ENCODE measurements around the gene NDUFAF3. TPM values are rescaled to one million over a fixed set of nuclear protein-coding genes. Genes with fewer than 3 reads are reported as not detected.
A peak's percentile ranks its signal among the peaks of the same experiment; 100 is the strongest.
"Not testable (repeated sequence)": the region's sequence is repeated elsewhere in the genome, so short reads cannot be mapped to it uniquely, and the experiment has no call there.

Gene NDUFAF3
- total RNA-seq, 2 experiments from 2014 or later = 84.5 to 93.2 TPM

GRCh38 chr3:49005998-49006397 lies 15.9 kb upstream of the NDUFAF3 start:
- no peak for DNase-seq
- H3K4me1 Mint-ChIP-seq = peaks cover 38% of the 10 kb centered on the region
- CTCF ChIA-PET = interaction anchor here (1.6 to 4.6 kb wide), 5 partner anchors 9 to 19 kb away, joined by 5 to 100 read pairs (median 14); partner anchors contain the start of genes DALRD3 and NDUFAF3
- H3K36me3 Mint-ChIP-seq (ENCODE audit: low read depth) = peaks cover 2% of the 10 kb centered on the region
- POLR2A ChIA-PET = no interaction called here
- H3K27me3 Mint-ChIP-seq = no peaks in the 10 kb centered on the region
- H3K9me3 Mint-ChIP-seq = no peaks in the 10 kb centered on the region
- H3K27ac Mint-ChIP-seq = peak overlapping the region; percentile 100
- H3K4me3 Mint-ChIP-seq = peak overlapping the region; percentile 99

GRCh38 chr3:49006408-49007067 lies 15.4 kb upstream of the NDUFAF3 start:
- Mint-ChIP-seq H3K27me3 (no peaks in the 10 kb centered on the region), H3K36me3 (ENCODE audit: low read depth) (peaks cover 2% of the 10 kb centered on the region), H3K4me3 (peak overlapping the region; percentile 99), H3K27ac (peak overlapping the region; percentile 100), H3K4me1 (peaks cover 38% of the 10 kb centered on the region), H3K9me3 (no peaks in the 10 kb centered on the region)
- POLR2A ChIA-PET = interaction anchor here (0.5 to 1.9 kb wide), 9 partner anchors 10 to 554 kb away, joined by 3 to 21 read pairs (median 4); partner anchors contain the start of genes IMPDH2, NDUFAF3, P4HTM and QRICH1
- CTCF ChIA-PET = interaction anchor here (0.6 to 4.6 kb wide), 17 partner anchors 10 to 388 kb away, joined by 3 to 100 read pairs (median 4); partner anchors contain the start of genes DALRD3, IMPDH2, KLHDC8B and NDUFAF3
- DNase-seq = no peak

GRCh38 chr3:49007068-49007770 lies 14.7 kb upstream of the NDUFAF3 start, which contains the start of gene WDR6:
Gene WDR6 (plus strand): TSS chr3:49007391. CDS start chr3:49007432, 41 bp downstream.
- POLR2A ChIA-PET = interaction anchor here (0.5 to 1.9 kb wide), 10 partner anchors 10 to 555 kb away, joined by 3 to 21 read pairs (median 4); partner anchors contain the start of genes IMPDH2, NDUFAF3, P4HTM and QRICH1

GRCh38 chr3:49007771-49008528 lies 14.0 kb upstream of the NDUFAF3 start:
- H3K27ac Mint-ChIP-seq = peak overlapping the region; percentile 100
- peaks cover 31% of the 10 kb centered on the region for H3K4me1 Mint-ChIP-seq

More at GRCh38 chr3:49007068-49007770, 14.7 kb upstream of the NDUFAF3 start, which contains the start of gene WDR6:
- CTCF ChIA-PET = interaction anchor here (0.6 to 4.6 kb wide), 17 partner anchors 11 to 388 kb away, joined by 3 to 100 read pairs (median 4); partner anchors contain the start of genes DALRD3, IMPDH2, KLHDC8B and NDUFAF3
- Mint-ChIP-seq H3K27me3 (no peaks in the 10 kb centered on the region), H3K9me3 (no peaks in the 10 kb centered on the region), H3K36me3 (ENCODE audit: low read depth) (peaks cover 2% of the 10 kb centered on the region), H3K27ac (peak within 1 kb of the TSS; percentile 100), H3K4me3 (peak within 1 kb of the TSS; percentile 99), H3K4me1 (peaks cover 37% of the 10 kb centered on the region)
- DNase-seq = peak; percentile 98

GRCh38 chr3:49008627-49009026 lies 13.3 kb upstream of the NDUFAF3 start:
- H3K4me1 Mint-ChIP-seq = peaks cover 33% of the 10 kb centered on the region
- ChIA-PET POLR2A (interaction anchor here (0.7 kb wide), 1 partner anchor 461 kb away, joined by 3 read pairs; the partner anchor contains the start of gene DAG1), CTCF (interaction anchor here (0.7 to 4.6 kb wide), 7 partner anchors 11 to 531 kb away, joined by 3 to 100 read pairs (median 4); partner anchors contain the start of genes ARIH2, DALRD3, IMPDH2 and NDUFAF3)
- not testable (repeated sequence) for H3K27me3 Mint-ChIP-seq; H3K36me3 Mint-ChIP-seq (ENCODE audit: low read depth); DNase-seq; H3K9me3 Mint-ChIP-seq
- peak overlapping the region; percentile 100 for H3K27ac Mint-ChIP-seq
- peak overlapping the region; percentile 99 for H3K4me3 Mint-ChIP-seq

More at GRCh38 chr3:49007771-49008528, 14.0 kb upstream of the NDUFAF3 start:
- peak overlapping the region; percentile 99 for H3K4me3 Mint-ChIP-seq
- H3K36me3 Mint-ChIP-seq (ENCODE audit: low read depth) = peaks cover 2% of the 10 kb centered on the region
- ChIA-PET CTCF (interaction anchor here (0.6 to 4.6 kb wide), 13 partner anchors 12 to 381 kb away, joined by 3 to 100 read pairs (median 4); partner anchors contain the start of genes DALRD3, IMPDH2, KLHDC8B and NDUFAF3), POLR2A (interaction anchor here (0.7 to 1.9 kb wide), 7 partner anchors 9 to 462 kb away, joined by 3 to 21 read pairs (median 4); partner anchors contain the start of genes DAG1, NDUFAF3 and P4HTM)
- DNase-seq = peak; percentile 91
- no peaks in the 10 kb centered on the region for H3K9me3 Mint-ChIP-seq
- H3K27me3 Mint-ChIP-seq = no peaks in the 10 kb centered on the region

GRCh38 chr3:49009396-49009795 lies 12.5 kb upstream of the NDUFAF3 start:
- Mint-ChIP-seq H3K4me1 (peaks cover 35% of the 10 kb centered on the region), H3K4me3 (no peak overlapping the region), H3K27ac (no peak overlapping the region), H3K36me3 (ENCODE audit: low read depth) (peaks cover 2% of the 10 kb centered on the region), H3K27me3 (no peaks in the 10 kb centered on the region), H3K9me3 (no peaks in the 10 kb centered on the region)
- POLR2A ChIA-PET = no interaction called here
- CTCF ChIA-PET = interaction anchor here (0.5 to 4.6 kb wide), 7 partner anchors 10 to 530 kb away, joined by 3 to 100 read pairs (median 4); partner anchors contain the start of genes ARIH2, DALRD3 and NDUFAF3
- DNase-seq = no peak

GRCh38 chr3:49012441-49013017 lies 9.4 kb upstream of the NDUFAF3 start:
- Mint-ChIP-seq H3K36me3 (ENCODE audit: low read depth) (peaks cover 17% of the 10 kb centered on the region), H3K27ac (no peak overlapping the region), H3K4me3 (no peak overlapping the region), H3K9me3 (no peaks in the 10 kb centered on the region), H3K27me3 (no peaks in the 10 kb centered on the region), H3K4me1 (peaks cover 36% of the 10 kb centered on the region)
- no peak for DNase-seq
- ChIA-PET CTCF (interaction anchor here (1.8 to 3.3 kb wide), 2 partner anchors 9 to 24 kb away, joined by 9 to 28 read pairs; partner anchors contain the start of gene NDUFAF3), POLR2A (no interaction called here)

GRCh38 chr3:49013113-49013737 lies 8.7 kb upstream of the NDUFAF3 start:
- no peaks in the 10 kb centered on the region for H3K9me3 Mint-ChIP-seq
- no peaks in the 10 kb centered on the region for H3K27me3 Mint-ChIP-seq
- CTCF ChIA-PET = interaction anchor here (1.3 to 3.3 kb wide), 4 partner anchors 9 to 25 kb away, joined by 3 to 28 read pairs (median 7); partner anchors contain the start of genes NDUFAF3 and P4HTM

GRCh38 chr3:49013738-49014660 lies 7.9 kb upstream of the NDUFAF3 start:
- Mint-ChIP-seq H3K27ac (no peak overlapping the region), H3K4me1 (peaks cover 31% of the 10 kb centered on the region), H3K27me3 (no peaks in the 10 kb centered on the region), H3K36me3 (ENCODE audit: low read depth) (peaks cover 17% of the 10 kb centered on the region), H3K9me3 (no peaks in the 10 kb centered on the region), H3K4me3 (no peak overlapping the region)
- peak; percentile 53 for DNase-seq
- ChIA-PET POLR2A (no interaction called here), CTCF (interaction anchor here (0.8 to 3.3 kb wide), 8 partner anchors 8 to 457 kb away, joined by 3 to 28 read pairs (median 4); partner anchors contain the start of genes IMPDH2, NDUFAF3 and P4HTM)

More at GRCh38 chr3:49013113-49013737, 8.7 kb upstream of the NDUFAF3 start:
- POLR2A ChIA-PET = no interaction called here
- Mint-ChIP-seq H3K4me1 (peaks cover 35% of the 10 kb centered on the region), H3K27ac (no peak overlapping the region), H3K36me3 (ENCODE audit: low read depth) (peaks cover 16% of the 10 kb centered on the region), H3K4me3 (no peak overlapping the region)
- no peak for DNase-seq

- Mint-ChIP-seq H3K9me3 (no peaks in the 10 kb centered on the region), H3K4me3 (no peak overlapping the region), H3K36me3 (ENCODE audit: low read depth) (peaks cover 17% of the 10 kb centered on the region), H3K4me1 (peaks cover 32% of the 10 kb centered on the region), H3K27me3 (no peaks in the 10 kb centered on the region), H3K27ac (no peak overlapping the region)
- CTCF ChIA-PET = interaction anchor here (2.0 to 9.3 kb wide), 2 partner anchors 7 to 9 kb away, joined by 6 to 100 read pairs; partner anchors contain the start of gene WDR6
- DNase-seq = no peak
- POLR2A ChIA-PET = no interaction called here
Observed at GRCh38 chr3:49015072-49015471, 6.8 kb upstream of the NDUFAF3 start.
